Neuronal stem cell (in vitro differentiated cells): ENCODE data around the gene ITFG1.

Experiments used
- DNase-seq: peaks from one replicate; pipeline ENCODE4 v3.0.0-alpha.2; 2013; ENCODE audit warnings: low spot score
- H2AFZ ChIP-seq: one replicate; pipeline ENCODE4 v1.6.1; 2013; ENCODE audit warnings: mild to moderate bottlenecking, low read length, inconsistent platforms
- H2AK5ac ChIP-seq: 2 replicates; pipeline ENCODE4 v1.6.1; 2013; ENCODE audit warnings: low read depth, mild to moderate bottlenecking, inconsistent platforms, low read length, moderate library complexity, mixed read lengths
- H2BK120ac ChIP-seq: 2 replicates; pipeline ENCODE4 v1.6.1; 2013; ENCODE audit warnings: low read depth, mild to moderate bottlenecking, inconsistent platforms, low read length, moderate library complexity, mixed read lengths
- H2BK12ac ChIP-seq: one replicate; pipeline ENCODE4 v1.6.1; 2013; ENCODE audit warnings: low read length, inconsistent platforms
- H2BK15ac ChIP-seq: 2 replicates; pipeline ENCODE4 v1.6.1; 2013; ENCODE audit warnings: mild to moderate bottlenecking, low read length, inconsistent platforms, mixed read lengths
- H2BK5ac ChIP-seq: one replicate; pipeline ENCODE4 v1.6.1; 2013; ENCODE audit warnings: inconsistent platforms, mild to moderate bottlenecking, low read length, moderate library complexity
- H3K14ac ChIP-seq: one replicate; pipeline ENCODE4 v1.6.1; 2013; ENCODE audit warnings: low read length, inconsistent platforms
- H3K18ac ChIP-seq: 2 replicates; pipeline ENCODE4 v1.6.1; 2013; ENCODE audit warnings: low read length, inconsistent platforms
- H3K23ac ChIP-seq: 2 replicates; pipeline ENCODE4 v1.6.1; 2013; ENCODE audit warnings: low read depth, mild to moderate bottlenecking, mixed read lengths, low read length, inconsistent platforms; ENCODE audit not compliant: poor library complexity
- H3K27ac ChIP-seq: replicated peaks from 3 replicates; pipeline ENCODE4 v1.5.1; 2013; ENCODE audit warnings: low read length, inconsistent platforms
- H3K27me3 ChIP-seq, 3 experiments: 2 replicates each; pipeline ENCODE4 v1.6.1; 2013; ENCODE audit warnings: low read length in 3 of 3, mild to moderate bottlenecking in 2 of 3, inconsistent platforms in 1 of 3, low read depth in 1 of 3, mixed read lengths in 1 of 3, moderate library complexity in 1 of 3; ENCODE audit not compliant: control insufficient read depth in 3 of 3, insufficient read depth in 3 of 3
- H3K36me3 ChIP-seq, 2 donors: replicated peaks in 1 of 2; 2 replicates each; pipeline ENCODE4 v1.6.1; 2013; ENCODE audit warnings: low read length in 2 of 2; ENCODE audit not compliant: control insufficient read depth in 2 of 2, insufficient read depth in 2 of 2
- H3K4ac ChIP-seq: 2 replicates; pipeline ENCODE4 v1.6.1; 2013; ENCODE audit warnings: inconsistent platforms, mild to moderate bottlenecking, low read length, moderate library complexity
- H3K4me1 ChIP-seq, 2 donors: 1 replicate in 1 of 2; 2 replicates in 1 of 2; pipeline ENCODE4 v1.6.1; 2013; ENCODE audit warnings: low read length in 2 of 2, low read depth in 1 of 2; ENCODE audit not compliant: control insufficient read depth in 2 of 2, insufficient read depth in 1 of 2
- H3K4me2 ChIP-seq: one replicate; pipeline ENCODE4 v1.6.1; 2013; ENCODE audit warnings: mild to moderate bottlenecking, low read length, inconsistent platforms; ENCODE audit not compliant: insufficient read depth, poor library complexity, severe bottlenecking
- H3K4me3 ChIP-seq, 2 donors: 2 replicates each; pipeline ENCODE4 v1.5.1; 2013; ENCODE audit warnings: low read length in 2 of 2, mild to moderate bottlenecking in 2 of 2, inconsistent platforms in 1 of 2, moderate library complexity in 1 of 2
- H3K79me1 ChIP-seq: one replicate; pipeline ENCODE4 v1.6.1; 2013; ENCODE audit warnings: low read depth, mild to moderate bottlenecking, inconsistent platforms, low read length, moderate library complexity
- H3K9ac ChIP-seq: one replicate; pipeline ENCODE4 v1.6.1; 2013; ENCODE audit warnings: mild to moderate bottlenecking, low read depth, low read length, inconsistent platforms; ENCODE audit not compliant: poor library complexity
- H3K9me3 ChIP-seq, 2 donors: replicated peaks in 1 of 2; 2 replicates each; pipeline versions ENCODE3 to v1.6.1; 2013; ENCODE audit warnings: low read length in 2 of 2, mild to moderate bottlenecking in 2 of 2, inconsistent platforms in 1 of 2, low read depth in 1 of 2, mixed read lengths in 1 of 2, moderate library complexity in 1 of 2; ENCODE audit not compliant: control insufficient read depth in 2 of 2, insufficient read depth in 1 of 2
- H4K8ac ChIP-seq: one replicate; pipeline ENCODE4 v1.6.1; 2013; ENCODE audit warnings: low read depth, mild to moderate bottlenecking, inconsistent platforms, low read length, moderate library complexity
- H4K91ac ChIP-seq: one replicate; pipeline ENCODE4 v1.6.1; 2013; ENCODE audit warnings: low read length, low read depth, mild to moderate bottlenecking, inconsistent platforms; ENCODE audit not compliant: poor library complexity
- WGBS, 2 donors: extraction: QIAGEN DNeasy Blood & Tissue Kit; methylation state at CpG; one replicate each; pipeline ENCODE4 v1.1.7; 2013; ENCODE audit warnings: missing lambda C conversion rate in 2 of 2, mixed read lengths in 1 of 2; ENCODE audit not compliant: insufficient read length in 2 of 2, insufficient replicate concordance in 1 of 2; ENCODE audit errors: extremely low coverage in 2 of 2; 5-methylcytosine and 5-hydroxymethylcytosine counted together

Gene ITFG1

DNA sequence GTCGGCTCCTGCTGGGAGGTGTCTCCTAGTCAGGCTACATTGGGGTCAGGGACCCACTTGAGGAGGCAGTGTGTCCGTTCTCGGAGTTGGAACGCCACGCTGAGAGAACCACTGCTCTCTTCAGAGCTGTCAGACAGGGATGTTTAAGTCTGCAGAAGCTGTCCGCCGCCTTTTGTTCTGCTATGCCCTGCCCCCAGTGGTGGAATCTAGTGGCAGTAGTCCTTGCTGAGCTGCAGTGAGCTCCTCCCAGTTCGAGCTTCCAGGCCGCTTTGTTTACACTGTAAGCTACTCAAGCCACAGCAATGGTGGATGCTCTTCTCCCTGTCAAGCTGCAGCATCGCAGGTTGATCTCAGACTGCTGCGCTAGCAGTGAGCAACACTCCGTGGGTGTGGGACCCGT, 36.0 kb downstream of the ITFG1 start:
- H4K8ac ChIP-seq = peak overlapping the region; percentile 43
- no peak overlapping the region for H2BK15ac ChIP-seq
- H2AFZ ChIP-seq = no peak overlapping the region
- H3K9me3 ChIP-seq = peaks cover 0 to 2% of the 10 kb centered on the region in 2 donors
- no peak overlapping the region for H3K4ac ChIP-seq
- no peak overlapping the region for H3K27ac ChIP-seq
- peak; percentile 18 for DNase-seq
- peaks cover 0 to 2% of the 10 kb centered on the region in 2 donors for H3K4me1 ChIP-seq
- no CpG with 5 or more reads among the region's 13 CpGs for WGBS, 2 donors
- no peaks in the 10 kb centered on the region for H3K27me3 ChIP-seq
- peak overlapping the region; percentile 24 for H3K9ac ChIP-seq
- no peak overlapping the region for H3K4me3 ChIP-seq
- no peak overlapping the region for H3K18ac ChIP-seq
- no peak overlapping the region for H4K91ac ChIP-seq
- H2BK5ac ChIP-seq = no peak overlapping the region
- no peaks in the 10 kb centered on the region for H3K79me1 ChIP-seq
- peaks cover 6 to 56% of the 10 kb centered on the region in 2 donors for H3K36me3 ChIP-seq
- no peak overlapping the region for H2BK120ac ChIP-seq
- H2AK5ac ChIP-seq = no peak overlapping the region
- H3K14ac ChIP-seq = no peak overlapping the region
- no peak overlapping the region for H3K4me2 ChIP-seq
- H2BK12ac ChIP-seq = no peak overlapping the region
- no peak overlapping the region for H3K23ac ChIP-seq

DNA sequence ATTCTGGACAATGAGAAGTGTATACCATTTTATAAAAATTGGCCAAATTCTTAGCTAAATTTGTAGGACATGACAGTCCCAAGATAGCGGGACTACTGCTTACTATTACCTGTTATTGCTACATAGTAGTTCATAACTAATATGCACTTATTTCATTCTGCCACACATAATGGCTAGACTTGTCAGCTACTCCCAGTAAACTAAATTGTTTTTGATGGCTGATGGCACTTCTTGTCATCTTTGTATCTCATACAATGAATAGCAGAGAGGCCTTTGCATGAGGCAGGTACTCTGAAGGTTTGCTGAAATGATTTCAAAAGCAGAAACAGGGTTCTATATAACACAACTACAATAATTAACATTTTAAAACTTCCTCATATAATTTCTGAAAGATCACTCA, 44.0 kb downstream of the ITFG1 start:
- H3K79me1 ChIP-seq = no peaks in the 10 kb centered on the region
- no peak overlapping the region for H3K27ac ChIP-seq

GRCh38 chr16:47413041-47413440, 47.8 kb downstream of the ITFG1 start:
- Histone ChIP-seq H3K4me1 (no peaks in the 10 kb centered on the region), H3K79me1 (peaks cover 3% of the 10 kb centered on the region), H2AFZ (no peak overlapping the region), H2BK5ac (no peak overlapping the region), H3K36me3 (peaks cover 0 to 6% of the 10 kb centered on the region in 2 donors), H3K18ac (no peak overlapping the region), H3K27me3 (no peaks in the 10 kb centered on the region), H3K4me2 (no peak overlapping the region), H2AK5ac (no peak overlapping the region), H2BK12ac (no peak overlapping the region), H3K9ac (no peak overlapping the region), H3K4ac (no peak overlapping the region), H2BK15ac (no peak overlapping the region), H2BK120ac (no peak overlapping the region), H3K9me3 (no peaks in the 10 kb centered on the region), H3K14ac (no peak overlapping the region), H3K4me3 (no peak overlapping the region), H3K27ac (no peak overlapping the region), H3K23ac (no peak overlapping the region), H4K91ac (no peak overlapping the region), H4K8ac (no peak overlapping the region)
- DNase-seq = no peak
- no CpG with 5 or more reads among the region's 1 CpG for WGBS, 2 donors

More for the DNA sequence above, 44.0 kb downstream of the ITFG1 start:
- Histone ChIP-seq H2BK15ac (no peak overlapping the region), H2AK5ac (no peak overlapping the region), H2BK120ac (no peak overlapping the region), H3K4me2 (no peak overlapping the region), H3K18ac (no peak overlapping the region), H3K36me3 (peaks cover 0 to 9% of the 10 kb centered on the region in 2 donors), H3K9ac (no peak overlapping the region), H3K23ac (no peak overlapping the region), H3K4me1 (no peaks in the 10 kb centered on the region), H3K27me3 (no peaks in the 10 kb centered on the region), H3K4ac (no peak overlapping the region), H4K91ac (no peak overlapping the region), H2BK12ac (no peak overlapping the region), H3K4me3 (no peak overlapping the region), H3K14ac (no peak overlapping the region), H2AFZ (no peak overlapping the region), H3K9me3 (no peaks in the 10 kb centered on the region), H2BK5ac (no peak overlapping the region), H4K8ac (no peak overlapping the region)
- DNase-seq = no peak
- no CpG with 5 or more reads among the region's 1 CpG for WGBS, 2 donors

DNA sequence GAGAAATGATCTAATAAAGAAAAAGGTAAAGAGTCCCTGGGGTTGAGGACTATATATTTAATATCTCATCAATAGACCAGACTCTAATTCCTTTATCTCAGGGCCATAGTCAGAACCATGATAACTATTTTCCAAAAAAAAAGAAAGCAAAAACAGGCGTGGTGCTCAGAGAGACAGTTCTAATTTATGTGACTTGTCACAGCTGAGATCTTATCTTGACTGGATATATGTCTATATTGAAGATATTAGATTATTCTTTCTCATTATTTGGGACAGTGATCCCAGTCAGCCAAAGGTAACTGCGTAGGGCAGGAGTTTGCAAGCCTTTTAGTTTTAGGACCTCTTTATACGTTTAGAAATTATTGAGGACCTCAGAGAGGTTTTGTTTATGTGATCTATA, 52.4 kb downstream of the ITFG1 start:
- Histone ChIP-seq H3K4ac (no peak overlapping the region), H2BK120ac (no peak overlapping the region), H3K4me3 (no peak overlapping the region), H2AFZ (no peak overlapping the region), H3K9me3 (no peaks in the 10 kb centered on the region), H4K91ac (no peak overlapping the region), H3K9ac (no peak overlapping the region), H4K8ac (no peak overlapping the region), H3K4me1 (no peaks in the 10 kb centered on the region), H3K4me2 (no peak overlapping the region), H2AK5ac (no peak overlapping the region), H3K79me1 (peaks cover 3% of the 10 kb centered on the region), H2BK5ac (no peak overlapping the region), H3K23ac (no peak overlapping the region), H3K27me3 (no peaks in the 10 kb centered on the region), H2BK12ac (no peak overlapping the region), H3K27ac (no peak overlapping the region), H3K14ac (no peak overlapping the region), H3K36me3 (peaks cover 0 to 4% of the 10 kb centered on the region in 2 donors), H2BK15ac (no peak overlapping the region), H3K18ac (no peak overlapping the region)
- no peak for DNase-seq
- WGBS, 2 donors = no CpG with 5 or more reads among the region's 3 CpGs
